Neural cell (in vitro differentiated cells): ENCODE data around the gene SIAH2.

ENCODE experiments used
- EZH2 ChIP-seq: fragments of 200-600, 300-800 bp; shearing (Covaris generic), sonication (generic); IDR thresholded peaks from 2 replicates; pipeline ENCODE4 v1.6.1; 2014; ENCODE audit warnings: antibody characterized with exemption, low read length, borderline replicate concordance, mild to moderate bottlenecking; ENCODE audit not compliant: insufficient read depth, poor library complexity, severe bottlenecking
- POLR2AphosphoS5 ChIP-seq: IDR thresholded peaks from 2 replicates; pipeline ENCODE4 v1.6.1; 2012
- TAF1 ChIP-seq: IDR thresholded peaks from 2 replicates; pipeline ENCODE4 v1.6.1; 2012; ENCODE audit warnings: low read depth
- TF ChIP-seq, protein P1 (sequence below): fragments of 450-650 bp; IDR thresholded peaks from 2 replicates; pipeline ENCODE4 v1.5.1; 2014; ENCODE audit warnings: antibody characterized with exemption, mild to moderate bottlenecking, moderate library complexity; ENCODE audit not compliant: poor library complexity, severe bottlenecking

DNA sequence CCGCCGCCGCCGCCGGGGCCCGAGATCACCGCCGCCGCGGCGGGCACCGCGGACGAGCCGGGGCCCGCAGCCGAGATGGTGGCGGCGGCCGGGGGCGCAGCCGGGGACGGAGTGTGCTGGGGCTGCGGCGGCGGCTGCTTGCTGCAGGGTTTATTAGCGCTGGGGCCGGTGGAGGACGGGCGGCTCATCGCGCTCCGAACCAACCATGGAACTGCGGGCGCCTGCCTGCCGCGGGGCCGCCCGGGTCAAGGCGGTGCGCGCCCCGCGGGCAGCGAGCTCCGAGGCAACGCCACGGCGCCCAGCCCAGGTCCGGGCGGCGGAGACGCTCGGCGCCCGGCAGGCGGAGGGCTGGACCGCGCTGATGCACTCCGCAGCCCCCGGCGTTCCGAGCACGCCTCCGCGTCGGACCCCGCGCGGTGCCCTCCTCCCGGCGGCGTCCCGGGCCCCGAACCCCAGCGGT is 277 bp downstream of the SIAH2 start:
- TF ChIP-seq TAF1, result no peak
- no peak for TF ChIP-seq POLR2AphosphoS5
- TF ChIP-seq, protein P1, sequence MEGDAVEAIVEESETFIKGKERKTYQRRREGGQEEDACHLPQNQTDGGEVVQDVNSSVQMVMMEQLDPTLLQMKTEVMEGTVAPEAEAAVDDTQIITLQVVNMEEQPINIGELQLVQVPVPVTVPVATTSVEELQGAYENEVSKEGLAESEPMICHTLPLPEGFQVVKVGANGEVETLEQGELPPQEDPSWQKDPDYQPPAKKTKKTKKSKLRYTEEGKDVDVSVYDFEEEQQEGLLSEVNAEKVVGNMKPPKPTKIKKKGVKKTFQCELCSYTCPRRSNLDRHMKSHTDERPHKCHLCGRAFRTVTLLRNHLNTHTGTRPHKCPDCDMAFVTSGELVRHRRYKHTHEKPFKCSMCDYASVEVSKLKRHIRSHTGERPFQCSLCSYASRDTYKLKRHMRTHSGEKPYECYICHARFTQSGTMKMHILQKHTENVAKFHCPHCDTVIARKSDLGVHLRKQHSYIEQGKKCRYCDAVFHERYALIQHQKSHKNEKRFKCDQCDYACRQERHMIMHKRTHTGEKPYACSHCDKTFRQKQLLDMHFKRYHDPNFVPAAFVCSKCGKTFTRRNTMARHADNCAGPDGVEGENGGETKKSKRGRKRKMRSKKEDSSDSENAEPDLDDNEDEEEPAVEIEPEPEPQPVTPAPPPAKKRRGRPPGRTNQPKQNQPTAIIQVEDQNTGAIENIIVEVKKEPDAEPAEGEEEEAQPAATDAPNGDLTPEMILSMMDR, result no peak
- TF ChIP-seq EZH2, result no peak
